NCI-H128 (cell line): ENCODE data around the gene SMCR8.
"Not testable (repeated sequence)": the region's sequence is repeated elsewhere in the genome, so short reads cannot be mapped to it uniquely, and the experiment has no call there.

Experiments
- DNase-seq: peaks from one replicate; lab custom pipeline; 2025; ENCODE audit not compliant: unreplicated experiment; lab: John Stamatoyannopoulos, UW

SMCR8 gene

DNA sequence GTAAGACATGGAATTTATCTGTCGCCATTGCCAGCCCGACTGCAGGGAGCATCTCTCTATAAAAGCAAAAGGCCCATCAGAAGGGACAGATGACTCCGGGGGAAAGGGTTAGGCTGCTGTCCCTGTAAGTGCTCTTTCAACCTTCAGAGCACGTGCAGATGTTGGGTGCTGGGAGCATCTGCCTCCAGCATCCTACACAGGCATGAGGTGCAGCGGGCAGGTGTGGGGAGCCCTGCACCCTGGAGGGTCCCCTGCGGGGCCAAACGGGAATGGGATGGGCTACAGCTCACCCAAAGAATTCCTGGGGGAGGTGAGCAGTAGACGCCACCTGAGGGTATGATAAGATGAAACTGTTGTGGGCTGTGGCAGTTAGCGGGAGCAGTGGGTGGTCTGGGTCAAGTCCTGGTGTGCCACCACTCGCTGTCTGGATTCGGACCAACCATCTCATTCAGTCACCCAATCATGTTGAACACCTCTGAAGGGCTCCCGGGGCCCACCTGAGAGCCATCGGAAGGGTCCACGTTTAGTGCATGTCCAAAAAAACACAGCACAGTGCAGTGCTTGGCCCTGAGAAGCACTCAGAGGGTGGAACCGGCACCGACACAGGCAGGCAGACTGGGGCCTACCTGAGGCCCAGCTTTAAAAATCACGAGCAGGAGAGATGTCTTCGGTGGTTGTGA lies 3.8 kb downstream of the SMCR8 start:
- DNase-seq = no peak

GRCh38 chr17:18319604-18320256 lies 4.6 kb downstream of the SMCR8 start:
- DNase-seq = no peak

DNA sequence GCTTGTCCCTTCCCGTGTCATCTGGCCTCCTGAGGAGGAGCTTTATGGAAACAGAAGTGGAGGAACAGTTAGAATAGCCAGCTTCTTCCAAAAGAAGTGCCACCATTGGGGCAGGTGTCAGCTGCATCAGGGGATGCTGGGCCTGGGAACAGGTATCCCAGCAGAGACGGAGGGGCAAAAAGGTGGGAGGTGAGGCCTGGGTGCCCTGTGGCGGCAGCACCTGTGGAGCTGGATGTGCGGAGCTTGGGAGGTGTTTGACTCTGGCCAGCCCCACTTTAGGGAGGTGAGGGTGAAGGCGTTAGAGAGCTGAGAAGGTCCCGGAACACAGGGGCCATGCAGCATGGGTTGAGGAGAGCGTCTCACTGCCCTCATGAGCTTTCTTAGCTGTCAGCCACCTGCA lies 5.2 kb downstream of the SMCR8 start:
- no peak for DNase-seq

DNA sequence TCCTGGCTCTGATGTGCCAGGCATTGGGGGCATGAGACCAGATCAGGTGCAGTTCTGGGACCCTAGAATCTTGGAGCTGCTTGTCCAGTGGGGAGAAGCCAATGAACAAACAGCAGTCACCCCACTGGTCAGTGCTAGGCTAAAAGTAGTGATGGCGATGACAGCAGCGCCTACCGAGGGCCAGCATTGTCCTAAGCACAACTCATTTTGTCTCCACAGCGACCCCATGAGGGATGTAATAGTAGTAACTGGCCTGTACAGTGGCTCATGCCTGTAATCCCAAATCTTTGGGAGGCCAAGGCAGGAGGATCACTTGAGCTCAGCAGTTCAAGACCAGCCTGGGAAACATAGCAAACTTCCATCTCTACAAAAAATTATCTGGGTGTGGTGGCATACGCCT lies 6.2 kb downstream of the SMCR8 start:
- no peak for DNase-seq

DNA sequence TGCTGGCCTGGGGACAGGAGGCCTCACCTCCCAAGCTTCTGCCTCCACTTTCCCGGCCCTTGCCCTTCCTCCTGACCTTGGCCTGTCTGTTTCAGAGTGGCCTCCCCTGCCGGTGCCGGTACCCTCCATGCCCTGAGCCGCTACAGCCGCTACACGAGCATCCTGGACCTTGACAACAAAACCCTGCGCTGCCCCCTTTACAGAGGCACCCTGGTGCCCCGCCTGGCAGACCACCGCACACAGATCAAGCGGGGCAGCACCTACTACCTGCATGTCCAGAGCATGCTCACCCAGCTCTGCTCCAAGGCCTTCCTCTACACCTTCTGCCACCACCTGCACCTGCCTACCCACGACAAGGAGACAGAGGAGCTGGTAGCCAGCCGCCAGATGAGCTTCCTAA lies 7.4 kb downstream of the SMCR8 start:
- DNase-seq = no peak

GRCh38 chr17:18323007-18323406 lies 7.9 kb downstream of the SMCR8 start:
- DNase-seq = no peak

GRCh38 chr17:18323507-18324139 lies 8.5 kb downstream of the SMCR8 start:
- DNase-seq = no peak

DNA sequence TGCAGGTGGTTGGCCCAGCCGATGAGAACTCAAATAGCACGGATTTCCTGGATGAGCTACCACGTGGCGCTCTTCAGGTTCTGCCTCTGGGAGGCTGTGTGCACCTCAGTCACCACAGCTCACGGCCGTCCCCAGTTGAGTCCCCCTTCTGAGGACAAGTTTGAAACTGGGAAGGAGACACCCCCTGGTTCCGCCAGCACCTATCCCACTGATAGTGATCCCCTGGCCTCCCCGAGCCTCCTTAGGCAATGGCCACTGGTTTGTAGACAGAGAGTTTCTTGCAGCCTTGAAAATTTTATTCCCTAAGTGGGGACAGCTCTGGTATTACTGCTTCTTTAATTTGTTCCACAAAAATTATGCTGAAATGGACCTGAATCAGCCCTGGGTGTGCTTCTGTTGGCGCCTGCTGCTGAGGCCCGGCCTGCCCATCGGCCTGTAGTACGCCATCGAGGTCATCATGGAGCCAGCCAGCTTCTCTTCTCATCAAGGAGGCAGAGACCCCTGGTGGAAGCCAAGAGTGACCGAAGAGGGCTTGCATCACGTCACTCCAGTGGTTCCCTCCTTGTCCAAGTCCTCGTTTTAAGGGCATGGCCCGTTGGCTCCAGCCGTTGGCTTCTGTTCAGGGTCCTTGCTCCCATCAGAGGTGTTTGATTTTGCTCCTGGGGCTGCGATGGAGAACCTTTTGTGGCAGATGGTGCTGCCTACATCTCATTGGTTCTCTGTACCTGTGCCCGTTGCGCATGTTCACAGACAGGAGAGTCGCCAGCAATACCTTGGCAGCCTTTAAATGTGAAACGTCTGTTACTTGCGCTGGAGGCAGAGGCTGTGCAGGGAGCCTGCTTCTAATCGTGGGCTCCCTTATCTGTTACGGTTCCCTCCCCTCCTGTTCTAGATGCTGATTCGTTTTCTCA lies 9.3 kb downstream of the SMCR8 start:
- DNase-seq = no peak

GRCh38 chr17:18326039-18326438 lies 10.9 kb downstream of the SMCR8 start:
- DNase-seq = no peak

DNA sequence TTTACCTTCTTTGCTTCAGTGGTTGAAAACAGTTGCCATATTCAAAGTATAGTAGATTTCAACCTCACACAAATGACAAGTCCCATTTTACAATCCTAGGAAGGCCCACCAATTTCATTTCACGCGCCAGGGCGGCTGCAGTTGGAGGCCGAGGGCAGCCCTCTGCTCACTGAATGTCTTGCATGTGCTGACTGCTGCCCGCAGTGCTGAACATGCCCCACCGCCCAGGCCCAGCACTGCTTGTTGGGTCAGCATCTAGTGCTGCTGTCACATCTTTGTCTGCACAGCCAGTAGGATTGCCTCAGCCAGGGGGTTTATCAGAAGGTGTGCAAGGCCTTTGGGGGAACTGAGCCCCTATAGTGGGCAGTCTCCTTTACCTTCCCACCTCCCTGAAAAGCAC lies 11.5 kb downstream of the SMCR8 start:
- DNase-seq = no peak

DNA sequence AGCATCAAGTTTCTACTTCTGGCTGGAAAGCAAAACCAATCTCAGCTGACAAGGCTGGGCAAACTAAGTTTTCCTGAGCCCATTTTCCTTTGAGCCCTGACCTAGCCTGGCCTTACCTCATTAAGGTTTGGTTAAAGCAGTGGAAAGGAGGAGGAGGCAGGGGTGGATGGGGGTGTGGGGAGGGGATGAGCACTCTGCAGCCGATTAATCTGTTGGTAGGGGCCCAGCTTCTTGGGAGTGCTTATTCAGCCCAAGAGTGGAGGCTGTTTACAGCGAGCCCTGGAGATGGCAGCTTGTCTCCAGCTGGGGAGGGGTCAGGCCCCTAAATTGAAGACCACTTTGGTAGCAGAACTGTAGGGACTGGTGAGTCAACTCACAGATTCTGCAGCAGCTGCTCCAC lies 12.0 kb downstream of the SMCR8 start:
- DNase-seq = no peak

- DNase-seq = no peak
Measured at GRCh38 chr17:18327556-18327955, 12.5 kb downstream of the SMCR8 start.

DNA sequence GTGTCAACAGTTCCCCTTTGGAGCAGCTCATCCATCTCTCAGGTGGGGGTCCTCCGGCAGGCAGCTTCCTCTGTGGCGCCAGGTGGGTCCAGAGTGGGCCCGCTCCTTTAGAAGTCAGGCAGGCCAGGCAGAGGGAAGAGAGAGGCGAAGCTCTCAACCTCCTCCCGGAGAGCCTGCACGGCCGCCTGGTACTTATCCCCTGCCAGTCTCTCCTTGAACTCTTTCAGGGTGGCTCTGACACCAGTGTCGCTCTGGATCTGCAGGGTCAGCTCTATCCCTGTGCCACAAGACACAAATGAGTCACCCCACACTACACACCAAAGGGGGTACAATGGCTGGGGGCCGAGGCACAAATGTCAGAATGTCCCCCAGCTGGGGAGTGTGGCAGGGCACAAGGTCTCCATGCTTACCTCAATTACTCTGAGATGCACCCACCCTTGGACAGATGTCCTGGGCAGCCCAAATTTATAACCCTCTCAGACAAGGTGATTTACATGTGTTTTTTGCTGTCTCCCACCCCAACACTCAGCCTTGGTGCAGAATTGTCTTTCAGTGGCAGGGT lies 13.6 kb downstream of the SMCR8 start:
- DNase-seq = no peak

DNA sequence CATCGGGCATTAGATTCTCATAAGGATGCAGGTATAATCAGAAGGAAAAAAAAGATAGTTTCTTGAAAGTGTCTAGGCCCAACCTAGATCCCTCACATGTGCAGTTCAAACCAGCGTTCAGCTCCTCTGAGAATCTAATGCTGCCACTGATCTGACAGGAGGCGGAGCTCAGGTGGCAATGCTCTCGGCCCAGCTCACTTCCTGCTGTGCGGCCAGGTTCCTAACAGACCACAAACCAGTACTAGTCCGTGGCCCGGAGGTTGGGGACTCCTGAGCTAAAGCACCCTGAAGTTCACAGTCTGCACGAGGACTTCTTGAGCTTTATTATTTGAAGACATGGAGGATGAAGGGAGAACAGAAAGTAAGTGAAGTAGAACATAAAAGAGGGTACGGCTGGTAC lies 16.8 kb downstream of the SMCR8 start:
- DNase-seq = no peak

GRCh38 chr17:18332909-18333489 lies 17.9 kb downstream of the SMCR8 start:
- no peak for DNase-seq

- DNase-seq = not testable (repeated sequence)
Measured at GRCh38 chr17:18338158-18338557, 23.1 kb downstream of the SMCR8 start.

DNA sequence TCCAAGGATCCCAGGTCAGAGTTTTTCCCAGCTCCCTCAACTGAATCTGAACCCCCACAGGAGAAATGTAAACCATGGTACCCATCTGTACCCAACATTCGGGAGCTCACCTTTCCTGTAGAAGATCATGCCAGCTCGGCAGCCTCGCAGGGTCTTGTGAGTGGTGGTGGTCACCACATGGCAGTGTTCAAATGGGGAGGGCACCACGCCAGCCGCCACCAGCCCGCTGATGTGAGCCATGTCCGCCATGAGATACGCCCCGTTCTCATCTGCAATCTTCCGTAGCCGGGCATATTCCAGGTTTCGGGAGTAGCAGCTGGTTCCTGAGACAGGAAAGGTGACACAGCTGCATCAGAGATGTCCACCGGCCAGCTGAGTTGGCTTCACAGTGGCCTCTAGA lies 24.8 kb downstream of the SMCR8 start:
- no peak for DNase-seq

- DNase-seq = no peak
Measured at GRCh38 chr17:18344021-18344420, 28.9 kb downstream of the SMCR8 start.

DNA sequence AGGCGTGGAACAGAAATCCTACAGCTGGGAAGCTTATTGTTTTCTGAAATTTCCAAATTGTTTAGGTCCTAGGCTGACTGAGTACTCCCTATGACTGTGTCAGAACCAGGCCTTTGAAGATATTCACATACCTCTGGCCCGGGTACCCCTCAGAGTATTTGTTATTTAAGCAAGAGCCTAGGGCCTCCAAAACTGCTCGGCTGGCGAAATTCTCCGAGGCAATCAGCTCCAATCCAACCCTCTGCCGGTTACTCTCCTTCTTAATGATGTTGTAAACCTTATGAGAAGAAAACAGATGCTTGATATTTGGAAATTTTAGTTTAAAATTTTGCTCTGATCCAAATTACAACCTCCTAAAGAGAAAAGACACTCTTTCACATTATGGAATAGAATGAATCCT lies 38.4 kb downstream of the SMCR8 start:
- no peak for DNase-seq

DNA sequence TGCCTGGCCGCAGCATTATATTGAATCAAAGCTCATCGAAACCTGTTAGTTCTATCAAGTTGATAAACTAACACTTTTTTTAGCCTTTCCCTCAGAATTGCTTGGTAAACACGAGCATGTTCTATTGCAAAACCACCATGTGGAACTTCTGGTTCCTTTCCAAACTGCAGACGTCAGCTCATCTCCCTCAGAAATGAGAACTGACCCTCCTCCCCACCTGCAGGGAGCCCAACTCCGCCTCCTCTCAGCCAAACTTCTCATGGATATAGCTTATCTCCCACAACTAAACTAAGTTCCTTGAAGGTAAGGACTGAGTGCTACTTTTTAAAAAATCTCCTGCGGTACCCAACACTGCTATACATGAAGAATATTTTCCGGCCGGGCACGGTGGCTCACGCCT lies 41.5 kb downstream of the SMCR8 start:
- DNase-seq = no peak

DNA sequence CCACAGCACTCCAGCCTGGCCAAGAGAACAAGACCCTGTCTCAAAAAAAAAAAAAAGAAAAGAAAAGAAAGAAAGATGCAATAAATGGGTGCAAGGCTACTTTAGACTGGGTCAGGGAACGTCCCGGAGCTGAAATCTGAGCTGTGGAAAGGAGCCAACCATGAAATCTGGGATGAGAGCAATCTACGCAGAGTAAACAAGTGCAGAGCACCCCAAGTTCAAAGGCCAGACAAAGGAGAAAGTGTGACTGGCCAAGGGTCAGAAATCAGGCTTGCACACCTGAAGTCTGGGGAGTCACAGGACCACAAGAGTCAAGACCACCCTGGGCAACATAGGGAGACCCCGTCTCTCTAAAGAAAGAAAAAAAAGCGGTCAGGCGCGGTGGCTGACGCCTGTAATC lies 45.4 kb downstream of the SMCR8 start:
- no peak for DNase-seq
